Retinal pigment epithelial cell (primary cell): ENCODE results near the gene KLHL25.

ENCODE experiments used
- DNase-seq: peaks from one replicate; pipeline ENCODE4 v3.0.0-alpha.2; 2010; ENCODE audit warnings: low read depth
- H3K4me3 ChIP-seq: 2 replicates; pipeline ENCODE4 v1.5.1; 2011; ENCODE audit warnings: mild to moderate bottlenecking, low read length, control low read depth, moderate library complexity
- CTCF ChIP-seq: conservative IDR thresholded peaks from 2 replicates; pipeline ENCODE4 v1.5.1; 2011; ENCODE audit warnings: low read depth, low read length, control low read depth, inconsistent platforms

Gene KLHL25

GRCh38 chr15:85770096-85771041 lies 24.4 kb downstream of the KLHL25 start:
- no peak for DNase-seq
- H3K4me3 ChIP-seq, result no peak overlapping the region
- no peak for TF ChIP-seq CTCF

- no peak for DNase-seq
- TF ChIP-seq CTCF, result no peak
- H3K4me3 ChIP-seq, result no peak overlapping the region
These were observed 25.4 kb downstream of the KLHL25 start for GRCh38 chr15:85769182-85769900.

GRCh38 chr15:85768595-85769168 lies 26.0 kb downstream of the KLHL25 start:
- no peak for DNase-seq
- TF ChIP-seq CTCF, result no peak
- no peak overlapping the region for H3K4me3 ChIP-seq

GRCh38 chr15:85767785-85768529 lies 26.8 kb downstream of the KLHL25 start:
- TF ChIP-seq CTCF, result no peak
- no peak overlapping the region for H3K4me3 ChIP-seq
- DNase-seq, result no peak

- no peak for TF ChIP-seq CTCF
- no peak overlapping the region for H3K4me3 ChIP-seq
- no peak for DNase-seq
These were observed 28.5 kb downstream of the KLHL25 start for GRCh38 chr15:85766001-85766831.
